Transverse colon (tissue), 4 donors: ENCODE measurements around the gene PPP1R37. TPM values are rescaled to one million over a fixed set of nuclear protein-coding genes. Genes with fewer than 3 reads are reported as not detected.

Source experiments
- DNase-seq: peaks from one replicate; pipeline ENCODE4 v3.0.0-alpha.2; 2019
- H3K27ac ChIP-seq, 4 donors: fragments of 200-600 bp; sonication (generic); 2 replicates each; pipeline ENCODE4 v1.5.1; 2016 to 2018; ENCODE audit warnings: inconsistent platforms in 4 of 4
- H3K27me3 ChIP-seq: fragments of 200-600 bp; sonication (generic); 2 replicates; pipeline ENCODE4 v1.5.1; 2017; ENCODE audit warnings: inconsistent platforms
- H3K36me3 ChIP-seq, 4 donors: fragments of 200-600 bp; sonication (generic); 2 replicates each; pipeline ENCODE4 v1.5.1; 2017 to 2019; ENCODE audit warnings: inconsistent platforms in 4 of 4
- H3K4me1 ChIP-seq, 4 donors: fragments of 200-600 bp; sonication (generic); 2 replicates each; pipeline ENCODE4 v1.5.1; 2017 to 2020; ENCODE audit warnings: inconsistent platforms in 4 of 4
- H3K4me3 ChIP-seq, 4 donors: fragments of 200-600 bp; sonication (generic); 1 replicate in 1 of 4; 2 replicates in 3 of 4; pipeline versions ENCODE4 v1.5.1 to v1.6.1; 2017 to 2019; ENCODE audit warnings: inconsistent platforms in 4 of 4
- H3K9me3 ChIP-seq, 2 donors: fragments of 200-600 bp; sonication (generic); 2 replicates each; pipeline ENCODE4 v1.5.1; 2017 to 2019; ENCODE audit warnings: inconsistent platforms in 2 of 2
- CTCF ChIP-seq, 5 experiments: fragments of 200-600 bp in 3 of 5; fragments of 450-650 bp in 2 of 5; sonication (generic) in 3 of 5; IDR thresholded peaks; 1 replicate in 2 of 5; 2 replicates in 3 of 5; pipeline ENCODE4 v1.5.1; 2016 to 2017; ENCODE audit warnings: antibody characterized with exemption in 5 of 5, inconsistent platforms in 3 of 5, mild to moderate bottlenecking in 2 of 5, moderate library complexity in 1 of 5
- EP300 ChIP-seq: sonication (generic); formaldehyde crosslinking; IDR thresholded peaks from one replicate; pipeline ENCODE4 v1.6.1; 2017; ENCODE audit warnings: antibody characterized with exemption, low read depth
- POLR2A ChIP-seq: fragments of 450-650 bp; IDR thresholded peaks from one replicate; pipeline ENCODE4 v1.6.1; 2016; ENCODE audit warnings: antibody characterized with exemption, mild to moderate bottlenecking, moderate library complexity
- POLR2AphosphoS5 ChIP-seq, 3 donors: sonication (generic); formaldehyde crosslinking; IDR thresholded peaks; one replicate each; pipeline ENCODE4 v1.6.1; 2016; ENCODE audit warnings: antibody characterized with exemption in 3 of 3
- WGBS, 2 donors: methylation state at CpG; one replicate each; pipeline ENCODE4 v1.1.5; 2018; ENCODE audit warnings: low coverage in 1 of 2; 5-methylcytosine and 5-hydroxymethylcytosine counted together
- in situ Hi-C, 4 donors: fragments of 200-750 bp; cut with MboI; loops; one replicate each; pipeline versions ENCODE4 v1.15.0 to v1.15.1; 2017; ENCODE audit warnings: low sequenced_read_pairs in 3 of 4, low pct_ligation_motif_present in 1 of 4, low pct_unique_long_range_greater_than_20kb in 1 of 4
- intact Hi-C: fragments of 100-400 bp; cut with DNase I; formaldehyde crosslinking; loops from one replicate; pipeline ENCODE4 v1.15.1; 2023; ENCODE audit warnings: low total_unique reads
- total RNA-seq, 4 donors: library from RNA; depleted of rRNA; stranded (reverse); fragments of >200 nt; gene quantifications; one replicate each; pipeline ENCODE4 v1.1.0, GENCODE V29; 2016

PPP1R37 gene
- total RNA-seq, 4 donors from 2014 or later, result 31.1 to 92.5 (median 45.2) TPM

- no peak overlapping the region for H3K27ac ChIP-seq
- in situ Hi-C loops, result no loop called here
- TF ChIP-seq POLR2A (no peak), CTCF (IDR thresholded peaks at IDR 0.05) (no peak), EP300 (no peak), POLR2AphosphoS5 (IDR thresholded peaks at IDR 0.05) (no peak)
- peaks cover 20 to 27% (median 25%) of the 10 kb centered on the region in 4 donors for H3K4me1 ChIP-seq
- intact Hi-C loops, result no loop called here
- H3K4me3 ChIP-seq, result no peak overlapping the region
- no peaks in the 10 kb centered on the region for H3K36me3 ChIP-seq
- WGBS, 2 donors, result 76% methylated on average over 7 of the region's 7 CpGs; no CpG with 5 or more reads in 1 of the 2 donors
- H3K27me3 ChIP-seq, result peaks cover 50% of the 10 kb centered on the region
- DNase-seq, result no peak
- no peaks in the 10 kb centered on the region for H3K9me3 ChIP-seq
Measured at GRCh38 chr19:45151320-45151719, 58.3 kb downstream of the PPP1R37 start.

GRCh38 chr19:45151821-45152503, 59.0 kb downstream of the PPP1R37 start:
- intact Hi-C loops, result no loop called here
- DNase-seq, result no peak
- H3K4me3 ChIP-seq, result peak overlapping the region in 2 of 4 donors; percentile 24 to 27
- WGBS, 2 donors, result 36% methylated on average over 30 of the region's 64 CpGs; no CpG with 5 or more reads in 1 of the 2 donors
- TF ChIP-seq CTCF (IDR thresholded peaks at IDR 0.05) (no peak), POLR2AphosphoS5 (IDR thresholded peaks at IDR 0.05) (no peak), EP300 (no peak), POLR2A (no peak)
- H3K4me1 ChIP-seq, result peaks cover 20 to 32% (median 25%) of the 10 kb centered on the region in 4 donors
- no peaks in the 10 kb centered on the region for H3K9me3 ChIP-seq
- H3K27me3 ChIP-seq, result peaks cover 50% of the 10 kb centered on the region
- H3K36me3 ChIP-seq, result no peaks in the 10 kb centered on the region
- in situ Hi-C loops, result no loop called here
- no peak overlapping the region for H3K27ac ChIP-seq

- Histone ChIP-seq H3K4me3 (peak overlapping the region in 2 of 4 donors; percentile 24 to 27), H3K4me1 (peaks cover 20 to 32% (median 25%) of the 10 kb centered on the region in 4 donors), H3K27me3 (peaks cover 51% of the 10 kb centered on the region), H3K36me3 (no peaks in the 10 kb centered on the region), H3K27ac (peak overlapping the region in 2 of 4 donors; percentile 14 to 23), H3K9me3 (no peaks in the 10 kb centered on the region)
- intact Hi-C loops (no loop called here), in situ Hi-C loops (no loop called here)
- 9% methylated on average over 35 of the region's 91 CpGs; no CpG with 5 or more reads in 1 of the 2 donors for WGBS, 2 donors
- peak; percentile 67 for DNase-seq
- TF ChIP-seq CTCF (IDR thresholded peaks at IDR 0.05) (peak in 2 of 5 experiments; percentile 3 to 8), EP300 (no peak), POLR2AphosphoS5 (IDR thresholded peaks at IDR 0.05) (no peak), POLR2A (no peak)
Measured at GRCh38 chr19:45152504-45153338, 59.7 kb downstream of the PPP1R37 start.
